ENCODE data around the gene TTC9B. TPM values are rescaled to one million over a fixed set of nuclear protein-coding genes. Genes with fewer than 3 reads are reported as not detected.
"Not testable (repeated sequence)": the region's sequence is repeated elsewhere in the genome, so short reads cannot be mapped to it uniquely, and the experiment has no call there.

The TTC9B gene
- total RNA-seq, 1 donor from 2014 or later = not detected

- Mint-ChIP-seq H3K4me1 (ENCODE audit: low read depth) (peaks cover 18% of the 10 kb centered on the region), H3K27ac (no peak overlapping the region), H3K4me3 (ENCODE audit: low read depth) (no peak overlapping the region), H3K36me3 (ENCODE audit: low read depth) (no peaks in the 10 kb centered on the region), H3K27me3 (ENCODE audit: low read depth) (peaks cover 43% of the 10 kb centered on the region), H3K9me3 (peaks cover 5% of the 10 kb centered on the region)
- intact Hi-C loops (cut with micrococcal nuclease) = no loop called here
- no peak for DNase-seq (ENCODE audit: low spot score)
Measured at GRCh38 chr19:40225440-40226305, 7.5 kb upstream of the TTC9B start.

- peaks cover 5% of the 10 kb centered on the region for H3K9me3 Mint-ChIP-seq
- H3K27me3 Mint-ChIP-seq (ENCODE audit: low read depth) = peaks cover 52% of the 10 kb centered on the region
- no peak overlapping the region for H3K27ac Mint-ChIP-seq
- intact Hi-C loops (cut with micrococcal nuclease) = no loop called here
- H3K36me3 Mint-ChIP-seq (ENCODE audit: low read depth) = no peaks in the 10 kb centered on the region
- peaks cover 17% of the 10 kb centered on the region for H3K4me1 Mint-ChIP-seq (ENCODE audit: low read depth)
- no peak overlapping the region for H3K4me3 Mint-ChIP-seq (ENCODE audit: low read depth)
- DNase-seq (ENCODE audit: low spot score) = no peak
Measured at GRCh38 chr19:40224342-40225150, 6.4 kb upstream of the TTC9B start.

- no peak overlapping the region for H3K4me3 Mint-ChIP-seq (ENCODE audit: low read depth)
- intact Hi-C loops (cut with micrococcal nuclease) = no loop called here
- H3K4me1 Mint-ChIP-seq (ENCODE audit: low read depth) = peaks cover 12% of the 10 kb centered on the region
- H3K36me3 Mint-ChIP-seq (ENCODE audit: low read depth) = no peaks in the 10 kb centered on the region
- no peak for DNase-seq (ENCODE audit: low spot score)
- H3K9me3 Mint-ChIP-seq = peaks cover 5% of the 10 kb centered on the region
- H3K27ac Mint-ChIP-seq = no peak overlapping the region
- H3K27me3 Mint-ChIP-seq (ENCODE audit: low read depth) = peaks cover 63% of the 10 kb centered on the region
Measured at GRCh38 chr19:40223135-40223822, 5.1 kb upstream of the TTC9B start.

GRCh38 chr19:40221858-40222619 lies 3.9 kb upstream of the TTC9B start:
- Mint-ChIP-seq H3K27me3 (ENCODE audit: low read depth) (peaks cover 53% of the 10 kb centered on the region), H3K27ac (no peak overlapping the region), H3K4me1 (ENCODE audit: low read depth) (peaks cover 12% of the 10 kb centered on the region), H3K9me3 (peaks cover 5% of the 10 kb centered on the region), H3K4me3 (ENCODE audit: low read depth) (no peak overlapping the region), H3K36me3 (ENCODE audit: low read depth) (no peaks in the 10 kb centered on the region)
- DNase-seq (ENCODE audit: low spot score) = peak; percentile 67
- intact Hi-C loops (cut with micrococcal nuclease) = loop anchor here (1.0 kb wide), 1 partner anchor 82 kb away; no protein-coding TSS in a partner anchor

- H3K4me1 Mint-ChIP-seq (ENCODE audit: low read depth) = peaks cover 12% of the 10 kb centered on the region
- no peak for DNase-seq (ENCODE audit: low spot score)
- peaks cover 5% of the 10 kb centered on the region for H3K9me3 Mint-ChIP-seq
- no peak overlapping the region for H3K27ac Mint-ChIP-seq
- H3K4me3 Mint-ChIP-seq (ENCODE audit: low read depth) = no peak overlapping the region
- H3K27me3 Mint-ChIP-seq (ENCODE audit: low read depth) = peaks cover 50% of the 10 kb centered on the region
- no peaks in the 10 kb centered on the region for H3K36me3 Mint-ChIP-seq (ENCODE audit: low read depth)
- intact Hi-C loops (cut with micrococcal nuclease) = no loop called here
Measured at GRCh38 chr19:40220674-40221073, 2.5 kb upstream of the TTC9B start.

GRCh38 chr19:40219721-40220276 lies 1.6 kb upstream of the TTC9B start:
- Mint-ChIP-seq H3K4me3 (ENCODE audit: low read depth) (no peak overlapping the region), H3K27me3 (ENCODE audit: low read depth) (peaks cover 42% of the 10 kb centered on the region), H3K9me3 (peaks cover 5% of the 10 kb centered on the region), H3K36me3 (ENCODE audit: low read depth) (no peaks in the 10 kb centered on the region), H3K4me1 (ENCODE audit: low read depth) (peaks cover 10% of the 10 kb centered on the region), H3K27ac (no peak overlapping the region)
- DNase-seq (ENCODE audit: low spot score) = no peak
- intact Hi-C loops (cut with micrococcal nuclease) = no loop called here

GRCh38 chr19:40219029-40219428 lies 845 bp upstream of the TTC9B start:
- H3K4me3 Mint-ChIP-seq (ENCODE audit: low read depth); H3K36me3 Mint-ChIP-seq (ENCODE audit: low read depth); intact Hi-C loops (cut with micrococcal nuclease): not testable (repeated sequence)

GRCh38 chr19:40217027-40217810 lies 965 bp downstream of the TTC9B start:
- peaks cover 5% of the 10 kb centered on the region for H3K9me3 Mint-ChIP-seq
- DNase-seq (ENCODE audit: low spot score) = no peak
- peaks cover 33% of the 10 kb centered on the region for H3K27me3 Mint-ChIP-seq (ENCODE audit: low read depth)
- intact Hi-C loops (cut with micrococcal nuclease) = no loop called here
- H3K4me3 Mint-ChIP-seq (ENCODE audit: low read depth) = no peak overlapping the region
- H3K36me3 Mint-ChIP-seq (ENCODE audit: low read depth) = no peaks in the 10 kb centered on the region
- H3K4me1 Mint-ChIP-seq (ENCODE audit: low read depth) = peaks cover 10% of the 10 kb centered on the region
- no peak overlapping the region for H3K27ac Mint-ChIP-seq

More at GRCh38 chr19:40219029-40219428, 845 bp upstream of the TTC9B start:
- peaks cover 35% of the 10 kb centered on the region for H3K27me3 Mint-ChIP-seq (ENCODE audit: low read depth)
- not testable (repeated sequence) for H3K9me3 Mint-ChIP-seq; H3K27ac Mint-ChIP-seq; DNase-seq (ENCODE audit: low spot score); H3K4me1 Mint-ChIP-seq (ENCODE audit: low read depth)

GRCh38 chr19:40216777-40217026 lies 1.5 kb downstream of the TTC9B start:
- peaks cover 6% of the 10 kb centered on the region for H3K4me1 Mint-ChIP-seq (ENCODE audit: low read depth)
- DNase-seq (ENCODE audit: low spot score) = no peak
- H3K36me3 Mint-ChIP-seq (ENCODE audit: low read depth) = no peaks in the 10 kb centered on the region
- H3K27ac Mint-ChIP-seq = no peak overlapping the region
- peaks cover 29% of the 10 kb centered on the region for H3K27me3 Mint-ChIP-seq (ENCODE audit: low read depth)
- intact Hi-C loops (cut with micrococcal nuclease) = no loop called here
- H3K4me3 Mint-ChIP-seq (ENCODE audit: low read depth) = no peak overlapping the region
- H3K9me3 Mint-ChIP-seq = no peaks in the 10 kb centered on the region

- Mint-ChIP-seq H3K36me3 (ENCODE audit: low read depth) (peaks cover 5% of the 10 kb centered on the region), H3K4me1 (ENCODE audit: low read depth) (peaks cover 6% of the 10 kb centered on the region), H3K4me3 (ENCODE audit: low read depth) (no peak overlapping the region), H3K27me3 (ENCODE audit: low read depth) (peaks cover 29% of the 10 kb centered on the region), H3K27ac (no peak overlapping the region), H3K9me3 (no peaks in the 10 kb centered on the region)
- intact Hi-C loops (cut with micrococcal nuclease) = no loop called here
- no peak for DNase-seq (ENCODE audit: low spot score)
Measured at GRCh38 chr19:40216013-40216776, 2.0 kb downstream of the TTC9B start.

GRCh38 chr19:40214936-40215335 lies 3.2 kb downstream of the TTC9B start:
- Mint-ChIP-seq H3K27ac (no peak overlapping the region), H3K9me3 (no peaks in the 10 kb centered on the region), H3K4me3 (ENCODE audit: low read depth) (no peak overlapping the region), H3K27me3 (ENCODE audit: low read depth) (peaks cover 24% of the 10 kb centered on the region), H3K36me3 (ENCODE audit: low read depth) (peaks cover 10% of the 10 kb centered on the region), H3K4me1 (ENCODE audit: low read depth) (peaks cover 4% of the 10 kb centered on the region)
- no peak for DNase-seq (ENCODE audit: low spot score)
- intact Hi-C loops (cut with micrococcal nuclease) = no loop called here
